ENCODE results near the gene SLC10A1. TPM values are rescaled to one million over a fixed set of nuclear protein-coding genes. Genes with fewer than 3 reads are reported as not detected.

Gene SLC10A1
- total RNA-seq, 2 experiments from 2014 or later: not detected

- TF ChIP-seq CTCF (conservative IDR thresholded peaks at IDR 0.05; ENCODE audit: low read length): no peak
- no peak for TF ChIP-seq EZH2phosphoT487 (IDR thresholded peaks at IDR 0.05; ENCODE audit: borderline replicate concordance, low read depth, low read length)
- no TSS peak for BruUV-seq (replicated peaks)
- ChIA-PET POLR2A (no interaction called here), CTCF (ENCODE audit: unreplicated experiment) (no interaction called here)
- Histone ChIP-seq H3K27ac (ENCODE audit: low read depth, low read length, poor library complexity, severe bottlenecking) (no peak overlapping the region), H2AFZ (ENCODE audit: low read length) (no peak overlapping the region), H3K4me1 (ENCODE audit: insufficient read depth, low read length, poor library complexity, severe bottlenecking) (no peaks in the 10 kb centered on the region), H3K9me3 (ENCODE audit: low read length) (no peaks in the 10 kb centered on the region), H3K4me2 (ENCODE audit: low read length) (no peak overlapping the region), H3K4me3 (ENCODE audit: low read depth, low read length, poor library complexity, severe bottlenecking) (no peak overlapping the region), H4K20me1 (ENCODE audit: insufficient read depth, low read length) (no peaks in the 10 kb centered on the region), H3K36me3 (ENCODE audit: insufficient read depth, low read length) (no peaks in the 10 kb centered on the region), H3K79me2 (ENCODE audit: insufficient read depth, low read depth, low read length) (no peaks in the 10 kb centered on the region), H3K9me2 (ENCODE audit: insufficient read depth, low read length) (no peaks in the 10 kb centered on the region)
- intact Hi-C loops (cut with micrococcal nuclease; ENCODE audit: unreplicated experiment): no loop called here
- DNase-seq (ENCODE audit: low spot score): no peak
Measured at GRCh38 chr14:69798339-69798735, 1.3 kb upstream of the SLC10A1 start.

- CTCF ChIA-PET (ENCODE audit: unreplicated experiment): no interaction called here
- Histone ChIP-seq H3K4me1 (ENCODE audit: insufficient read depth, low read length, poor library complexity, severe bottlenecking) (no peaks in the 10 kb centered on the region), H3K27ac (ENCODE audit: low read depth, low read length, poor library complexity, severe bottlenecking) (no peak overlapping the region), H3K4me2 (ENCODE audit: low read length) (no peak overlapping the region), H2AFZ (ENCODE audit: low read length) (no peak overlapping the region), H3K9me3 (ENCODE audit: low read length) (no peaks in the 10 kb centered on the region), H3K79me2 (ENCODE audit: insufficient read depth, low read depth, low read length) (no peaks in the 10 kb centered on the region), H3K36me3 (ENCODE audit: insufficient read depth, low read length) (no peaks in the 10 kb centered on the region), H3K9me2 (ENCODE audit: insufficient read depth, low read length) (no peaks in the 10 kb centered on the region), H3K4me3 (ENCODE audit: low read depth, low read length, poor library complexity, severe bottlenecking) (no peak overlapping the region), H4K20me1 (ENCODE audit: insufficient read depth, low read length) (no peaks in the 10 kb centered on the region)
- intact Hi-C loops (cut with micrococcal nuclease; ENCODE audit: unreplicated experiment): no loop called here
- TF ChIP-seq CTCF (conservative IDR thresholded peaks at IDR 0.05; ENCODE audit: low read length): no peak
- TF ChIP-seq EZH2phosphoT487 (IDR thresholded peaks at IDR 0.05; ENCODE audit: borderline replicate concordance, low read depth, low read length): no peak
- no peak for DNase-seq (ENCODE audit: low spot score)
- no TSS peak for BruUV-seq (replicated peaks)
- POLR2A ChIA-PET: interaction anchor here (0.5 to 0.6 kb wide), 2 partner anchors 12 to 50 kb away, joined by 3 to 4 read pairs; no protein-coding TSS in a partner anchor
Measured at GRCh38 chr14:69797573-69798338, 715 bp upstream of the SLC10A1 start.

DNA sequence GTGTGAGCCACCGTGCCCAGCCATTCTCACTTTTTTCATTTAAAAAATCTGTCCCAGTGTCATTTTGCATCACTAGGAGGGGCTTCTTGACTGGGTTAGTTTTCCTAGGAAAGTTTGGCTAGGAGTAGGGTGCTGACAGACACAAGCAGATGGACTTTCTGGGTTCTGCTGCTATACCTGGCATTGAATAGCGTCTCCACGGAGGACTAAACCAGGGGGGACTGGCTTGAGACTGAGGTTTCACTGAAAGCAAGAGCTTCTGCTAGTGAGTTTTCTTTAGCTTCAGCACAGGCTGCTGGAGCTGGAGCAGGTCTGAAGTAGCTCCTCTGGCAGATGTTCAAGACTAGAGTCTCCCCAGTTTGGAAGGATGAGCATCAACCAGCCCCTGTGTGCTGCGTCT lies 1.4 kb downstream of the SLC10A1 start:
- Histone ChIP-seq H3K4me2 (ENCODE audit: low read length) (no peak overlapping the region), H3K4me1 (ENCODE audit: insufficient read depth, low read length, poor library complexity, severe bottlenecking) (no peaks in the 10 kb centered on the region), H3K9me3 (ENCODE audit: low read length) (no peaks in the 10 kb centered on the region), H2AFZ (ENCODE audit: low read length) (no peak overlapping the region), H3K4me3 (ENCODE audit: low read depth, low read length, poor library complexity, severe bottlenecking) (no peak overlapping the region), H3K27ac (ENCODE audit: low read depth, low read length, poor library complexity, severe bottlenecking) (no peak overlapping the region), H4K20me1 (ENCODE audit: insufficient read depth, low read length) (no peaks in the 10 kb centered on the region), H3K9me2 (ENCODE audit: insufficient read depth, low read length) (no peaks in the 10 kb centered on the region), H3K79me2 (ENCODE audit: insufficient read depth, low read depth, low read length) (no peaks in the 10 kb centered on the region), H3K36me3 (ENCODE audit: insufficient read depth, low read length) (no peaks in the 10 kb centered on the region)
- ChIA-PET CTCF (ENCODE audit: unreplicated experiment) (no interaction called here), POLR2A (interaction anchor here (0.5 kb wide), 2 partner anchors 11 to 83 kb away, joined by 3 read pairs; partner anchors contain the start of gene SMOC1)
- intact Hi-C loops (cut with micrococcal nuclease; ENCODE audit: unreplicated experiment): no loop called here
- no TSS peak for BruUV-seq (replicated peaks)
- DNase-seq (ENCODE audit: low spot score): no peak
- TF ChIP-seq CTCF (conservative IDR thresholded peaks at IDR 0.05; ENCODE audit: low read length) (no peak), EZH2phosphoT487 (IDR thresholded peaks at IDR 0.05; ENCODE audit: borderline replicate concordance, low read depth, low read length) (no peak)

All from OCI-LY7 (cell line).